Upper lobe of left lung (tissue), 4 donors: Measurements from ENCODE around the gene GPR68.

Experiments used
- CTCF ChIP-seq, 6 experiments: fragments of 450-650 bp in 4 of 6; fragments of 200-600 bp in 2 of 6; sonication (generic) in 2 of 6; IDR thresholded peaks; one replicate each; pipeline ENCODE4 v1.5.1; 2016 to 2019; ENCODE audit warnings: antibody characterized with exemption in 6 of 6
- POLR2A ChIP-seq, 4 donors: fragments of 450-650 bp; IDR thresholded peaks; one replicate each; pipeline ENCODE4 v1.5.1; 2016 to 2017; ENCODE audit warnings: antibody characterized with exemption in 4 of 4, mild to moderate bottlenecking in 2 of 4
- POLR2AphosphoS5 ChIP-seq, 2 donors: sonication (generic); formaldehyde crosslinking; IDR thresholded peaks; one replicate each; pipeline ENCODE4 v1.5.1; 2017; ENCODE audit warnings: antibody characterized with exemption in 2 of 2

- TF ChIP-seq CTCF (IDR thresholded peaks at IDR 0.05): no peak
- TF ChIP-seq POLR2AphosphoS5 (IDR thresholded peaks at IDR 0.05): no peak
- TF ChIP-seq POLR2A (IDR thresholded peaks at IDR 0.05): no peak
These were observed 27.7 kb downstream of the GPR68 start for GRCh38 chr14:91216731-91217226.
